ENCODE results near the gene EBP. TPM values are rescaled to one million over a fixed set of nuclear protein-coding genes. Genes with fewer than 3 reads are reported as not detected.

Gene EBP
- total RNA-seq, 2 donors from 2014 or later: 3.5 to 18.8 TPM

GRCh38 chrX:48532161-48532560, 10.6 kb downstream of the EBP start:
- no peak for ATAC-seq (ENCODE audit: insufficient number of reproducible peaks, low FRiP score, low read depth)
- H3K27ac ChIP-seq: peak overlapping the region in 1 of 2 donors; percentile 26

GRCh38 chrX:48533165-48533564, 11.6 kb downstream of the EBP start:
- DNase-seq (ENCODE audit: low spot score) (no peak), ATAC-seq (ENCODE audit: insufficient number of reproducible peaks, low FRiP score, low read depth) (no peak)
- no peaks in the 10 kb centered on the region for H3K27me3 ChIP-seq (replicated peaks; ENCODE audit: insufficient read depth)
- H3K4me1 ChIP-seq (ENCODE audit: control insufficient read depth in 1 of 2, low read depth in 2 of 2): no peaks in the 10 kb centered on the region
- H3K4me3 ChIP-seq: no peak overlapping the region
- TF ChIP-seq CTCF (IDR thresholded peaks at IDR 0.05): no peak
- H3K9me3 ChIP-seq: no peaks in the 10 kb centered on the region
- H3K36me3 ChIP-seq: no peaks in the 10 kb centered on the region
- no peak overlapping the region for H3K27ac ChIP-seq

More at GRCh38 chrX:48532161-48532560, 10.6 kb downstream of the EBP start:
- Histone ChIP-seq H3K9me3 (no peaks in the 10 kb centered on the region), H3K4me1 (ENCODE audit: control insufficient read depth in 1 of 2, low read depth in 2 of 2) (no peaks in the 10 kb centered on the region), H3K27me3 (replicated peaks; ENCODE audit: insufficient read depth) (no peaks in the 10 kb centered on the region), H3K36me3 (no peaks in the 10 kb centered on the region), H3K4me3 (no peak overlapping the region)
- DNase-seq (ENCODE audit: low spot score): no peak
- no peak for TF ChIP-seq CTCF (IDR thresholded peaks at IDR 0.05)

- Histone ChIP-seq H3K9me3 (no peaks in the 10 kb centered on the region), H3K36me3 (no peaks in the 10 kb centered on the region), H3K27ac (peak overlapping the region; percentile 61 to 80), H3K27me3 (replicated peaks; ENCODE audit: insufficient read depth) (no peaks in the 10 kb centered on the region), H3K4me3 (peak overlapping the region; percentile 86), H3K4me1 (ENCODE audit: control insufficient read depth in 1 of 2, low read depth in 2 of 2) (peaks cover 0 to 8% of the 10 kb centered on the region in 2 donors)
- ATAC-seq (ENCODE audit: insufficient number of reproducible peaks, low FRiP score, low read depth) (no peak), DNase-seq (ENCODE audit: low spot score) (no peak)
- TF ChIP-seq CTCF (IDR thresholded peaks at IDR 0.05): no peak
These were observed 17.2 kb downstream of the EBP start for GRCh38 chrX:48538641-48539344.

- peak; percentile 95 for ATAC-seq (ENCODE audit: insufficient number of reproducible peaks, low FRiP score, low read depth)
These were observed 17.9 kb downstream of the EBP start, which contains the start of gene TBC1D25 for GRCh38 chrX:48539345-48540027. TSS of gene TBC1D25 (plus strand) at chrX:48539714. CDS start at chrX:48539798, 84 bp downstream.

More at GRCh38 chrX:48539345-48540027, 17.9 kb downstream of the EBP start, which contains the start of gene TBC1D25:
- H3K27me3 ChIP-seq (replicated peaks; ENCODE audit: insufficient read depth): no peaks in the 10 kb centered on the region
- peak; percentile 29 for TF ChIP-seq CTCF (IDR thresholded peaks at IDR 0.05)
- H3K9me3 ChIP-seq: no peaks in the 10 kb centered on the region
- peak within 1 kb of the TSS; percentile 86 for H3K4me3 ChIP-seq
- no peaks in the 10 kb centered on the region for H3K36me3 ChIP-seq
- peaks cover 0 to 8% of the 10 kb centered on the region in 2 donors for H3K4me1 ChIP-seq (ENCODE audit: control insufficient read depth in 1 of 2, low read depth in 2 of 2)
- H3K27ac ChIP-seq: peak within 1 kb of the TSS; percentile 66 to 80
- peak; percentile 93 for DNase-seq (ENCODE audit: low spot score)
